HG02840 (cell line): ENCODE results near the gene HNRNPDL.
A peak's percentile ranks its signal among the peaks of the same experiment; 100 is the strongest.
"Not testable (repeated sequence)": the region's sequence is repeated elsewhere in the genome, so short reads cannot be mapped to it uniquely, and the experiment has no call there.

ENCODE experiments used
- ATAC-seq: cut with Tn5 transposase; IDR thresholded peaks from one replicate; pipeline ENCODE4 v1.9.1; 2021; ENCODE audit warnings: mild to moderate bottlenecking, moderate library complexity, moderate number of reproducible peaks; ENCODE audit not compliant: unreplicated experiment, low FRiP score

The HNRNPDL gene

GRCh38 chr4:82394896-82395295 lies 35.4 kb downstream of the HNRNPDL start:
- no peak for ATAC-seq

- not testable (repeated sequence) for ATAC-seq
Measured at GRCh38 chr4:82390061-82390460, 40.2 kb downstream of the HNRNPDL start.

- no peak for ATAC-seq
Measured at GRCh38 chr4:82388405-82388804, 41.9 kb downstream of the HNRNPDL start.

GRCh38 chr4:82386312-82386711 lies 44.0 kb downstream of the HNRNPDL start:
- not testable (repeated sequence) for ATAC-seq

- no peak for ATAC-seq
Measured at GRCh38 chr4:82382751-82383150, 47.5 kb downstream of the HNRNPDL start.

- ATAC-seq: no peak
Measured at GRCh38 chr4:82381661-82382296, 48.5 kb downstream of the HNRNPDL start.

- no peak for ATAC-seq
Measured at GRCh38 chr4:82381235-82381634, 49.0 kb downstream of the HNRNPDL start.

GRCh38 chr4:82380831-82381230 lies 49.4 kb downstream of the HNRNPDL start:
- ATAC-seq: no peak

GRCh38 chr4:82380344-82380743 lies 49.9 kb downstream of the HNRNPDL start:
- ATAC-seq: no peak

GRCh38 chr4:82376109-82376508 lies 54.2 kb downstream of the HNRNPDL start:
- ATAC-seq: no peak

- ATAC-seq: peak; percentile 95
Measured at GRCh38 chr4:82373816-82374625, 56.2 kb downstream of the HNRNPDL start, which contains the start of gene HNRNPD. TSS of gene HNRNPD (minus strand) at chr4:82373991. CDS start at chr4:82373678, 313 bp downstream.

GRCh38 chr4:82373486-82373815 lies 56.8 kb downstream of the HNRNPDL start:
- peak; percentile 17 for ATAC-seq
